Subcutaneous adipose tissue (tissue), 4 donors: ENCODE measurements around the gene EIF2D. TPM values are rescaled to one million over a fixed set of nuclear protein-coding genes. Genes with fewer than 3 reads are reported as not detected.

Experiments used
- total RNA-seq, 4 donors: library from RNA; depleted of rRNA; stranded (reverse); fragments of >200 nt; gene quantifications; one replicate each; pipeline ENCODE4 v1.1.0, GENCODE V29; 2016
- TF ChIP-seq, protein P1 (sequence below): fragments of 450-650 bp; IDR thresholded peaks from one replicate; pipeline ENCODE4 v1.5.1; 2016; ENCODE audit warnings: low read depth, mild to moderate bottlenecking, control low read depth, antibody characterized with exemption, moderate library complexity

The EIF2D gene, protein sequence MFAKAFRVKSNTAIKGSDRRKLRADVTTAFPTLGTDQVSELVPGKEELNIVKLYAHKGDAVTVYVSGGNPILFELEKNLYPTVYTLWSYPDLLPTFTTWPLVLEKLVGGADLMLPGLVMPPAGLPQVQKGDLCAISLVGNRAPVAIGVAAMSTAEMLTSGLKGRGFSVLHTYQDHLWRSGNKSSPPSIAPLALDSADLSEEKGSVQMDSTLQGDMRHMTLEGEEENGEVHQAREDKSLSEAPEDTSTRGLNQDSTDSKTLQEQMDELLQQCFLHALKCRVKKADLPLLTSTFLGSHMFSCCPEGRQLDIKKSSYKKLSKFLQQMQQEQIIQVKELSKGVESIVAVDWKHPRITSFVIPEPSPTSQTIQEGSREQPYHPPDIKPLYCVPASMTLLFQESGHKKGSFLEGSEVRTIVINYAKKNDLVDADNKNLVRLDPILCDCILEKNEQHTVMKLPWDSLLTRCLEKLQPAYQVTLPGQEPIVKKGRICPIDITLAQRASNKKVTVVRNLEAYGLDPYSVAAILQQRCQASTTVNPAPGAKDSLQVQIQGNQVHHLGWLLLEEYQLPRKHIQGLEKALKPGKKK
- 10 to 100 TPM; 43.5 to 64.6 (median 51.4) TPM for total RNA-seq

GRCh38 chr1:206612129-206612876, at the start of gene EIF2D:
EIF2D (minus strand) TSS chr1:206612465; CDS start chr1:206612342, 123 bp downstream.
- TF ChIP-seq, protein P1, sequence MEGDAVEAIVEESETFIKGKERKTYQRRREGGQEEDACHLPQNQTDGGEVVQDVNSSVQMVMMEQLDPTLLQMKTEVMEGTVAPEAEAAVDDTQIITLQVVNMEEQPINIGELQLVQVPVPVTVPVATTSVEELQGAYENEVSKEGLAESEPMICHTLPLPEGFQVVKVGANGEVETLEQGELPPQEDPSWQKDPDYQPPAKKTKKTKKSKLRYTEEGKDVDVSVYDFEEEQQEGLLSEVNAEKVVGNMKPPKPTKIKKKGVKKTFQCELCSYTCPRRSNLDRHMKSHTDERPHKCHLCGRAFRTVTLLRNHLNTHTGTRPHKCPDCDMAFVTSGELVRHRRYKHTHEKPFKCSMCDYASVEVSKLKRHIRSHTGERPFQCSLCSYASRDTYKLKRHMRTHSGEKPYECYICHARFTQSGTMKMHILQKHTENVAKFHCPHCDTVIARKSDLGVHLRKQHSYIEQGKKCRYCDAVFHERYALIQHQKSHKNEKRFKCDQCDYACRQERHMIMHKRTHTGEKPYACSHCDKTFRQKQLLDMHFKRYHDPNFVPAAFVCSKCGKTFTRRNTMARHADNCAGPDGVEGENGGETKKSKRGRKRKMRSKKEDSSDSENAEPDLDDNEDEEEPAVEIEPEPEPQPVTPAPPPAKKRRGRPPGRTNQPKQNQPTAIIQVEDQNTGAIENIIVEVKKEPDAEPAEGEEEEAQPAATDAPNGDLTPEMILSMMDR = no peak

DNA sequence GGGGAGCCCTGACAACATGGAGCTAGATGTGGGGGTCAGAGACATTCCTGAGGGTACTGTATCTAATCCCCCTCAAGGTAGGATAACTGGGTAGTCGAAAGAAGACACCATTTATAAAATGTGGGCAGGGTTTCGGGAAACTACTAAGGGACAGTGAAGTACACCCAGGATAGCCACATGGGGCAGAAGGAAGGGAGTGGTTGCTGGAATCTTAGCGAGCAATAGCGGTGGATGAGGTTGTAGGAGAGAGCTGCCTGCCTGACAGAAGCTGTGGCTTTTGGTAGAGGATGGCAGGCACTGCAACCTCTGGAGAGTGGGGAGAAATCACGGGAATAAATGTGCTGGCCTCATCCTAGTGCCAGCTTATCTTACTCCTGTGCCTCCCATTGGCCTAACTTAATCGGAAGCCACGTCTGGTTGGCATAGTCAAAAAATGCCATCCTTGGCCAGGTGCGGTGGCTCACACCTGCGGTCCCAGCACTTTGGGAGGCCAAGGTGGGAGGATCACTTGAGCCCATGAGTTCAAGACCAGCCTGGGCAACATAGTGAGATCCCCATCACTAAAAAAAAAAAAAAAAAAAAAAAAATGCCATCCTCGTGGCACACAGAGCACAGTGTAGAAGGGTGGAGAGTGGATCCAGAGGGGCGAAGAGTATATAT, 49.0 kb upstream of the EIF2D start:
- TF ChIP-seq, protein P1 = no peak

DNA sequence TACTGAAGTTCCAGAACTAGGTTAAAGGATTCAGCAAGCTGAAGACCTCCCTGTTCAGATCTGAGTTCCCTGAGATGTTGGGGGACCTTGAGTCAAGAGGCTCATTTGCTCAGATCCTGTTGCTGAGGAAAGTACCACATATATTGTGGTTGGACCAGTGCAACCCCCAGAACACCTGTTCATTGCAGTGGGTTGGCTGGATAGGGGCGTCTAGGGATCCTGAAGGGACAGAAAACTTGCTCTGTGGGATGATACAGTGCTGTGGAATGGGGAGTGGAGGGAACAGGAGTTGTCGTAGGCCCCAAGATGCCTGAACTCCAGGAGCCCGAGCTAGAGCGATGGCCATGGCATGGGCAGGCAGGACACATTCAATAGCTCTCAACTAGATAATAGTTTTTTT, 47.9 kb upstream of the EIF2D start:
- TF ChIP-seq, protein P1 = no peak

DNA sequence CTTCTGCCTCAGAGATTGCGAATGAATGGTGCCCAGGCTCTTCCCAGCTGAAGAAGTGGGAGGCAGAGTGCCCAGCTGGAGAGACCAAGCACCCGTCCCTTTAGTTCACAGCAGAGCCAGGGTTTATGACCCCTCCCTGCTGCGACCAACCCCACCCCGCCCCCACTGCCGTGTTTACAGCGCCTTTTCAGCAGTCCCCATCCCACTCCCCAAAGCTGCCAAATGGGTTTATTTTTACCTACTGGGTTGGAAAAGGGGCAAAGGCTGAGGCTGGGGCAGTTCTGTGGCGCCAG, 46.7 kb upstream of the EIF2D start:
- TF ChIP-seq, protein P1 = no peak

- TF ChIP-seq, protein P1 = no peak
Observed at GRCh38 chr1:206658264-206658980, 46.2 kb upstream of the EIF2D start.

DNA sequence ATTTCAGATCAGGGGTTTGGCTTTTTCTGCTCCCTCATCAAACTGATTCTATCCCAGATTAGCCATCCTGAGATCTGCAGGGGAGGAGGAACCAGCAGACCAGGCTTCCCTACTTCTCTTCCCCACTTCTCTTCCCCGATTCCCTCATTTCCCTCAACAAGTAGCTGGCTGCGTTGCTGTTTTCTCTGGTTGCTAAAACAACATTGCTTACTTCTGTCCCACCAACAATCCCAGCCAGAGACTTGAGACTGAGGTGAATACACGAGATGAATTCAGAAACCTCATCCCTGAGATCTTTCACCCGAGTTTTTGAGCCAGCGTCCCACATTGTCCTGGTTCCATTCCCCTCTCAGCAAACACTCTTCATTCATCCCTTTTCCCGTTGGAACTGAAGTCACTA, 45.5 kb upstream of the EIF2D start:
- TF ChIP-seq, protein P1 = no peak
